IPS DF 6.9 (cell line): ENCODE measurements around the gene NXF1.
"Not testable (repeated sequence)": the region's sequence is repeated elsewhere in the genome, so short reads cannot be mapped to it uniquely, and the experiment has no call there.

ENCODE experiments used
- DNase-seq: peaks from one replicate; pipeline ENCODE4 v3.0.0-alpha.2; 2013; ENCODE audit warnings: low read depth, low spot score
- H3K27ac ChIP-seq: one replicate; pipeline ENCODE4 v1.5.1; 2013; ENCODE audit warnings: low read length, control low read depth
- H3K27me3 ChIP-seq: 2 replicates; pipeline ENCODE4 v1.6.1; 2013; ENCODE audit warnings: mild to moderate bottlenecking, low read length; ENCODE audit not compliant: control insufficient read depth, insufficient read depth
- H3K36me3 ChIP-seq: 2 replicates; pipeline ENCODE4 v1.6.1; 2013; ENCODE audit warnings: low read length; ENCODE audit not compliant: control insufficient read depth, insufficient read depth
- H3K4me1 ChIP-seq: 2 replicates; pipeline ENCODE4 v1.6.1; 2013; ENCODE audit warnings: low read length; ENCODE audit not compliant: control insufficient read depth, insufficient read depth
- H3K4me3 ChIP-seq: 2 replicates; pipeline ENCODE4 v1.5.1; 2013; ENCODE audit warnings: mild to moderate bottlenecking, low read length
- H3K9me3 ChIP-seq: 2 replicates; pipeline ENCODE4 v1.6.1; 2013; ENCODE audit warnings: low read length, inconsistent platforms; ENCODE audit not compliant: control insufficient read depth, insufficient read depth
- WGBS: extraction: QIAGEN DNeasy Blood & Tissue Kit; methylation state at CpG from one replicate; pipeline ENCODE4 v1.1.7; 2013; ENCODE audit warnings: mixed read lengths, missing lambda C conversion rate; ENCODE audit not compliant: insufficient read length, insufficient coverage; 5-methylcytosine and 5-hydroxymethylcytosine counted together

NXF1 gene

GRCh38 chr11:62787005-62787759 lies 18.1 kb downstream of the NXF1 start, which contains the start of gene TMEM179B:
Gene TMEM179B, plus strand, starts transcription at chr11:62787402. Its CDS starts 30 bp downstream, at chr11:62787432.
- Histone ChIP-seq H3K27ac (no peak within 1 kb of the TSS), H3K36me3 (peaks cover 9% of the 10 kb centered on the region), H3K27me3 (no peaks in the 10 kb centered on the region), H3K9me3 (no peaks in the 10 kb centered on the region), H3K4me1 (peaks cover under 1% of the 10 kb centered on the region; the same call in 1 of the 2 replicates), H3K4me3 (peak within 1 kb of the TSS; percentile 71)
- peak; percentile 99 for DNase-seq
- no CpG with 5 or more reads among the region's 88 CpGs for WGBS

DNA sequence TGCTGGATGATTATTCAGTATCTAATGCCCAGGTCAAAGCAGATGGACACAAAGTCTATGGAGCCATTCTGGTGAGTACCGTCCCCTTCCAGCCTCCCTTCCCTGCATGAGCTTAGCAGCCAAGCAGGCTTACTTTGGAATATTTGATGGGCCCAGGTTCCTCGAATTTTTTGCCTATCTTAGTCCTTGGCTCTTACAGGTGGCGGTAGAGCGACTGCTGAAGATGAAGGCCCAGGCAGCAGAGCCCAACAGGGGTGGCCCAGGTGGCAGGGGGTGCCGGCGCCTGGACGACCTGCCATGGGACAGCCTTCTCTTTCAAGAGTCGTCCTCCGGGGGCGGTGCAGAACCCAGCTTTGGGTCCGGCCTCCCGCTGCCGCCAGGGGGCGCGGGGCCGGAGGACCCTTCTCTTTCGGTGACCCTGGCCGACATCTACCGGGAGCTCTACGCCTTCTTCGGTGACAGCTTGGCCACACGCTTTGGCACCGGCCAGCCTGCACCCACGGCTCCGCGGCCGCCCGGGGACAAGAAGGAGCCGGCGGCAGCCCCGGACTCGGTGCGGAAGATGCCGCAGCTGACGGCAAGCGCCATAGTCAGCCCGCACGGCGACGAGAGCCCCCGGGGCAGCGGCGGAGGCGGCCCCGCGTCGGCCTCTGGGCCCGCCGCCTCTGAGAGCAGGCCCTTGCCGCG lies 18.8 kb downstream of the NXF1 start:
- H3K9me3 ChIP-seq, result no peaks in the 10 kb centered on the region
- H3K4me1 ChIP-seq, result no peaks in the 10 kb centered on the region
- no peaks in the 10 kb centered on the region for H3K27me3 ChIP-seq
- H3K4me3 ChIP-seq, result peak overlapping the region; percentile 71
- no peak overlapping the region for H3K27ac ChIP-seq
- no CpG with 5 or more reads among the region's 51 CpGs for WGBS
- peaks cover 12% of the 10 kb centered on the region for H3K36me3 ChIP-seq
- DNase-seq, result peak; percentile 71

DNA sequence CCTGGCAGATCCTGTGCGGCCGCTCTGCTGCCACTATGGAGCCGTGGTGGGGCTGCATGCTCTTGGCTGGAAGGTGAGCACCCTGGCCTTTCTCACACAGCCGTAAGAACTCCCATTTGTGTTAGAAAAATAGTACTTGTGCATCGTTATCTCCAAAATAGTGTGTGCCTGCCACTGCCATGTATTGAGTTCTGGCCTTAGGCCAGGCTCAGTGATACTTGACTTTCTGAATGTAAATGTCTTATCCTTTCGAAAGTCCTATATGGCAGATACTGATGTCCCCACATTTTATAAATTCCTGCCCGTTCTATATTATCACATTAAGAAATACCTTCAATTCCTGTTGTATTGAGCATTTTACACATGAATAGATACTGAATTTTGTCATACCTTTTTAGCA lies 22.5 kb downstream of the NXF1 start:
- Histone ChIP-seq H3K4me3 (no peak overlapping the region), H3K27me3 (no peaks in the 10 kb centered on the region), H3K4me1 (no peaks in the 10 kb centered on the region), H3K36me3 (peaks cover 12% of the 10 kb centered on the region), H3K9me3 (no peaks in the 10 kb centered on the region), H3K27ac (no peak overlapping the region)
- no CpG with 5 or more reads among the region's 7 CpGs for WGBS
- DNase-seq, result no peak

DNA sequence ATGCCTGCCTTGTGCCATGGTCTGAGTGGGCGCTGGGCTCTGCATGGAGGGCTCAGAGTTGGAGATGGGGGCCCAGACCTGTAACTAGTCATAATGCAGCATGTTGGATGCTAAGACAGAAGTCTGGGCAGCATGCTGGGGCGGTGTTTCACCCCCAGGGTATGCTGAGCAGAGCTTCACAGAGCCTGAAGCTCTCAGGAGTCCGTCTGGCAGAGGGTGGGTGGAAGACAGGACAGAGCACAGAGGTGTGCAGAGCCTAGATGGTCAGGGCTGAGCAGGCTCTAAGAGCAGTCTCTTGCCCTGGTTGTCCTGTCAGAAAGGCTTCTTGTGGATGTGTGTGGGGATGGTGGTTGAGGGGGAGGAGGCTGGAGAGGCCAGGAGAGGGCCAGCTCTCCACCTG lies 26.8 kb downstream of the NXF1 start:
- H3K27ac ChIP-seq, result no peak overlapping the region
- no peak overlapping the region for H3K4me3 ChIP-seq
- DNase-seq, result no peak
- H3K4me1 ChIP-seq, result no peaks in the 10 kb centered on the region
- no CpG with 5 or more reads among the region's 3 CpGs for WGBS
- no peaks in the 10 kb centered on the region for H3K9me3 ChIP-seq
- peaks cover 26% of the 10 kb centered on the region for H3K36me3 ChIP-seq
- H3K27me3 ChIP-seq, result no peaks in the 10 kb centered on the region

DNA sequence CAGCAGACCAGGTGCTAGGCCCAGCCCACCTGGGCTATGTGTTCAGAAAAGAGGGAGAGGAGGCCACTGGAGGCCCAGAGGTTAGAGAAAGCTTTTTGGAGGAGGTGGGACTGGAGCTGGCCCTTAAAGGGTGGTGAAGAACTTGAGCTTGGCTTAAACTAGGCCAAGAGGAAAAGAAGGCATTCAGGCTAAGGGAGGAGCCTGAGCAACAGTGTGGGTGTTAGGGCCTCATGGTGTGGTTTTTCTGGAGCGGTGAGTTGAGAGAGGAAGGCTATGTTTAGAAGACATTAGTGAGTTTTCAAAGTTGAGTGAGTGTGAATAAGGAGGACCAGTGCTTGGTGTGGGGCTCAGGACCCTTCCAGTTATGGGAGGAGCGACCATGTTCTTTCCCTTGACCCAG lies 27.9 kb downstream of the NXF1 start:
- H3K27ac ChIP-seq, result no peak overlapping the region
- H3K4me1 ChIP-seq, result no peaks in the 10 kb centered on the region
- no peaks in the 10 kb centered on the region for H3K9me3 ChIP-seq
- H3K4me3 ChIP-seq, result no peak overlapping the region
- H3K36me3 ChIP-seq, result peaks cover 22% of the 10 kb centered on the region
- H3K27me3 ChIP-seq, result no peaks in the 10 kb centered on the region
- no CpG with 5 or more reads among the region's 2 CpGs for WGBS
- DNase-seq, result no peak

DNA sequence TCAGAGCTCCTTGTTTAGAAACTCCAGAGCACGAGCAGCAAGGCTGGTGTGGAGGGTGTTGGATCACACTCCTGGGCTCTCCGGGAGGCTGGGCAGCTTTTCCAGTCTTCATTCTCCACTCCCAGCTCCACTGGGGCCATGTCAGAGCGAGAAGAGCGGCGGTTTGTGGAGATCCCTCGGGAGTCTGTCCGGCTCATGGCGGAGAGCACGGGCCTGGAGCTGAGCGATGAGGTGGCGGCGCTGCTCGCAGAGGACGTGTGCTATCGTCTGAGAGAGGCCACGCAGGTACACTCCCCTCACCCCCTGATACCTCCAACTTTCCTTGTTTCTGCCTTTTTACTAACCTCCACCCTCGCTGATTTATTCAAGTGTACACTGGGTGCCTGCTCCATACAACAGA lies 29.6 kb downstream of the NXF1 start:
- no peak overlapping the region for H3K27ac ChIP-seq
- H3K36me3 ChIP-seq, result peaks cover 16% of the 10 kb centered on the region
- WGBS, result no CpG with 5 or more reads among the region's 17 CpGs

DNA sequence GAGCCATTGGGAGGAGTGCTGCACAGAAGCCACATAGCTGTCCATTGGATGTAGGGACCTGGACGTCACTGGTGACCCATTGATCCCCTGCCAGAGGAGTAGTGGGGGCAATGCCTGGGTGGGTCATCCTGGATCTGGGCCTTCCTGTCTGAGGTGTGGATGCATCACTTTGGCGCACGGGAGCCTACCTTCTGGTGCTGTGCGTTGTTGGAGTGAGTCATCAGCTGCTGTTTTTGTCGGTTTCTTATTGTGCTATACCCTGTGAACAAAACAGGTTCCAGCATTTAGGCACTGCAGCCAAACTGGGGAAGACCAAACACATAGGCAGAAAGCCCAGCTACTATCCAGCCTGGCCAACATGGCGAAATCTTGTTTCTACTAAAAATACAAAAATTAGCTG lies 30.8 kb downstream of the NXF1 start:
- no peak for DNase-seq
- no peaks in the 10 kb centered on the region for H3K27me3 ChIP-seq
- no CpG with 5 or more reads among the region's 6 CpGs for WGBS
- H3K36me3 ChIP-seq, result peaks cover 16% of the 10 kb centered on the region
- H3K4me1 ChIP-seq, result peaks cover 3% of the 10 kb centered on the region; the same call in 1 of the 2 replicates
- H3K9me3 ChIP-seq, result no peaks in the 10 kb centered on the region
- H3K4me3 ChIP-seq, result no peak overlapping the region
- H3K27ac ChIP-seq, result no peak overlapping the region

More for the DNA sequence above, 29.6 kb downstream of the NXF1 start:
- H3K4me1 ChIP-seq, result no peaks in the 10 kb centered on the region
- H3K9me3 ChIP-seq, result no peaks in the 10 kb centered on the region
- no peaks in the 10 kb centered on the region for H3K27me3 ChIP-seq
- H3K4me3 ChIP-seq, result no peak overlapping the region
- no peak for DNase-seq

DNA sequence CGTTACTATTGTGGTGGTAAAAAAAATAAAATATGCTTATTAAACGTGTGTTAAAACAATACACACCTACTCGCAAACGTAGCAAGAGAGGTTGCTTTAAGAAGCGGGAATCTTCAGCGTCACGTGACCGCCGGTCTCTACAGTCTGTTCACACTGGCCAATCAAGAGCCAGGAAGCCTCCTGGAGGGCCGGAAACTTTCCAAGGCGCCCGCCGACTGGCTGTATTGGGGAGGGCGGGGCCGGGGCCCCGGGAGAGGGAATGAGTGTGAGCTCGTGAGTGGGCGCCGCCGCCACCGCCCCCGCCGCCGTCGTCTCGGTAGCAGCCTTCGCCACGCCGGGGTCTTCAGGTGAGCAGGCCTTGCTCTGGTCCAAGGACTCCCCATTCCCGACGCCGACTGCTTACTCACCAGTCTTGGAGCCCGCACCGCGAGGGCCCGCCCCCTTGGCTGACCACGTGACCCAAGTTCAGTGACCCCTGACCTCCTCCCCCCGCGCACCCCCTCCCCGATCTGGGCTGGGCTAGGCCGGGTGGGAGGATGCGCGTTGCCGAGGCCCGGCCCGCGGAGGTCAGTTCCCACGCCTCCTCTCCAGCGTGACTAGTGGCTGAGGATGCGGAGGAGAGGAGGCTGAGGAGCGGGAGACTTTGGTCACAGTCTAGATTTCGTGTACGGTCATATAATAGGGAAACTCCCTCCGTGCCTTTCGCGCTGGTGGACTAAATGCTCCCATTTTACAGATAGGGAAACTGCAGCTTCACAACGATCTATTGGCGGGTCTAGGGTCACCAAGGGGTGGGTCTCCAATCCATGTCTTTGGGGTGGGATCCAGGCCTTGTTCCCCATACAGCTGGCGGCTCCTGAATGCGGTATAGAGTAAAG lies 33.9 kb downstream of the NXF1 start, which contains the start of gene TAF6L:
TSS of gene TAF6L (plus strand) at position 253 of the 878 bp plus-strand sequence. CDS start 4,388 bp downstream, outside the sequence.
- H3K9me3 ChIP-seq, result no peaks in the 10 kb centered on the region
- no peak for DNase-seq
- H3K27ac ChIP-seq, result peak within 1 kb of the TSS; percentile 12
- H3K4me1 ChIP-seq, result peaks cover 3% of the 10 kb centered on the region; the same call in 1 of the 2 replicates
- no peaks in the 10 kb centered on the region for H3K27me3 ChIP-seq
- peaks cover 16% of the 10 kb centered on the region for H3K36me3 ChIP-seq
- no CpG with 5 or more reads among the region's 60 CpGs for WGBS
- H3K4me3 ChIP-seq, result peak within 1 kb of the TSS; percentile 90

GRCh38 chr11:62770778-62771143 lies 34.5 kb downstream of the NXF1 start:
- WGBS, result no CpG with 5 or more reads among the region's 18 CpGs
- Histone ChIP-seq H3K27me3 (no peaks in the 10 kb centered on the region), H3K36me3 (peaks cover 15% of the 10 kb centered on the region), H3K9me3 (no peaks in the 10 kb centered on the region), H3K27ac (peak overlapping the region; percentile 12), H3K4me3 (peak overlapping the region; percentile 27; the same call in 1 of the 2 replicates), H3K4me1 (peaks cover 3% of the 10 kb centered on the region; the same call in 1 of the 2 replicates)
- DNase-seq, result no peak

- no CpG with 5 or more reads among the region's 9 CpGs for WGBS
- H3K27me3 ChIP-seq, H3K36me3 ChIP-seq, H3K9me3 ChIP-seq, DNase-seq, H3K4me1 ChIP-seq, H3K27ac ChIP-seq, H3K4me3 ChIP-seq: not testable (repeated sequence)
Observed at GRCh38 chr11:62760867-62761227, 44.4 kb downstream of the NXF1 start.
